Coronary artery (tissue), 2 donors: ENCODE results near the gene FNDC5.

ENCODE experiments used
- DNase-seq: peaks from one replicate; pipeline ENCODE4 v3.0.0-alpha.2; 2017; ENCODE audit warnings: low spot score
- H3K27ac ChIP-seq, 2 donors: fragments of 200-600 bp; sonication (generic); one replicate each; pipeline ENCODE4 v1.5.1; 2016 to 2019
- H3K4me3 ChIP-seq: fragments of 200-600 bp; sonication (generic); 2 replicates; pipeline ENCODE4 v1.5.1; 2016; ENCODE audit warnings: mild to moderate bottlenecking, moderate library complexity
- TF ChIP-seq, protein P1 (sequence below): fragments of 200-600 bp; sonication (generic); IDR thresholded peaks from one replicate; pipeline ENCODE4 v1.5.1; 2019; ENCODE audit warnings: antibody characterized with exemption

FNDC5 gene

DNA sequence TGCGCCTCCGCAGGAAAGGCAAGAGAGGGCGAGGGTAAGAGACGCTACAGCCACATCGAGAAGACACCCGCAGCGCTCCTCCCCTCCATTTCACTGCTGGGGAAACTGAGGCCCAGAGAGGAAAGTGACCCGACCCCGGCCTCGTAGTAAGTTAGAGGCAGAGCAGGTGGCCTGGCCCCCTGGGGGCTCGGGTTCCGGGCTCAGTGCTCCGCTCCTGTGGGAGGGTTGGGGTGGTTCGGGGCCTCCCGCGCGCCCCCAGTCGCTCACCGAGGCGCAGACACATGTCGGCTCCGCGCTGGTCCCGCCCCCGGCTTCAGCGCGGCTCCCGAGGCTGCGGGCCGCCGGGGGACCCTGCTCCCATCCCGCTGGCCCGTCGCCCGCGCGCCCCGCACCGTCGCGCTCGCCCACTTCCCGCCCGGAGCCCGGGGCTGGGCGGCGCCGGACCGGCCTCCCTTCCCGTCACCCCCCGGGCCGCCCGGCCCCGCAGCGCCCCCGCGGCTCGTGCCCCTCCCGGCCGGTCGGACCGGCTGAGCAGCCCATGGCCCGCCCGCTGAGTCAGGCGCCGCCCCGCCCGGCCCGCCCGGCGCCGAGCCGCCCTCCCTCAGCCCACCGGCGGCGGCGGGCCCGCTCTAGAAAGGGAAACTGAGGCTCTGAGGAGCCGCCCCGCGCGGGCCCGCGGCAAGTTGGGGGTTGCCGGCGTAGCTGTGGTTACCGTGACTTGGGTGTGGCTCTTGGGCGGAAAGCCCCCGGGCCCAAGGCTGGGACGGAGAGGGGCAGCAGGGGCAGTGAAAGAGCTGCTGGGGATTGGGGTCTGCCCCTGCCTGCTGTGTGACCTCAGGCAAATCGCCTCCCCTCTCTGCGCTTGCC is 30.5 kb upstream of the FNDC5 start, which contains the start of gene TMEM54:
TSS of gene TMEM54 (minus strand) at position 434 of the 867 bp plus-strand sequence. CDS start at position 283, 151 bp downstream.
- no peak for DNase-seq
- no peak within 1 kb of the TSS for H3K27ac ChIP-seq
- TF ChIP-seq, protein P1, sequence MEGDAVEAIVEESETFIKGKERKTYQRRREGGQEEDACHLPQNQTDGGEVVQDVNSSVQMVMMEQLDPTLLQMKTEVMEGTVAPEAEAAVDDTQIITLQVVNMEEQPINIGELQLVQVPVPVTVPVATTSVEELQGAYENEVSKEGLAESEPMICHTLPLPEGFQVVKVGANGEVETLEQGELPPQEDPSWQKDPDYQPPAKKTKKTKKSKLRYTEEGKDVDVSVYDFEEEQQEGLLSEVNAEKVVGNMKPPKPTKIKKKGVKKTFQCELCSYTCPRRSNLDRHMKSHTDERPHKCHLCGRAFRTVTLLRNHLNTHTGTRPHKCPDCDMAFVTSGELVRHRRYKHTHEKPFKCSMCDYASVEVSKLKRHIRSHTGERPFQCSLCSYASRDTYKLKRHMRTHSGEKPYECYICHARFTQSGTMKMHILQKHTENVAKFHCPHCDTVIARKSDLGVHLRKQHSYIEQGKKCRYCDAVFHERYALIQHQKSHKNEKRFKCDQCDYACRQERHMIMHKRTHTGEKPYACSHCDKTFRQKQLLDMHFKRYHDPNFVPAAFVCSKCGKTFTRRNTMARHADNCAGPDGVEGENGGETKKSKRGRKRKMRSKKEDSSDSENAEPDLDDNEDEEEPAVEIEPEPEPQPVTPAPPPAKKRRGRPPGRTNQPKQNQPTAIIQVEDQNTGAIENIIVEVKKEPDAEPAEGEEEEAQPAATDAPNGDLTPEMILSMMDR = no peak
- H3K4me3 ChIP-seq = peak within 1 kb of the TSS; percentile 78

DNA sequence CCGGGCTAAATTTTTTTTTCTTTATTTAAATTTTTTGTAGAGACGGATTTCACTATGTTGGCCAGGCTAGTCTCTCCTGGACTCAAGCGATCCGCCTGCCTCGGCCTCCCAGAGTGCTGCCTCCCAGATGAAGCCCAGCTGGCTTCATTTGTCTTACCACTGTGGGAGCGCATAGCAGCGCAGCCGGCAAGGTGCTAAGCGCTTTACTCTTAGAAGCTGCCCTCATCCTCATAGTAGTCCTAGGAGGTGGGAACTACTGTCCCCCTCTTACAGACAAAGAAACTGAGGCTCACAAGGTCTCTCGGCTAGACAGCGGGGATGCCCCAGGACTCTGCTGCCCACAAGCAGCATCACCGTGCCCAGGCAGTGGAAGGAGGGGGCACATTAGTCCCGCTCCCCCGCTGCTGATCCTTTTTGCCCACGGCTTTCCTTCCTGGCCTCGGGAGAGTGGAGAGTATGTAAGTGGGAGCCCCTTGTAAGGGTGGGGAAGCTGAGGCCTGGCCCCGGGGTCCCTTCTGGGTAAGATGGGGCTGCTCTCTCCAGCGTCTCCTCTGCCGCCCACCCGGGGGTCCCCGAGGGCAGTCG is 29.8 kb upstream of the FNDC5 start:
- Histone ChIP-seq H3K27ac (no peak overlapping the region), H3K4me3 (peak overlapping the region; percentile 78)
- TF ChIP-seq, protein P1 = no peak
- no peak for DNase-seq

DNA sequence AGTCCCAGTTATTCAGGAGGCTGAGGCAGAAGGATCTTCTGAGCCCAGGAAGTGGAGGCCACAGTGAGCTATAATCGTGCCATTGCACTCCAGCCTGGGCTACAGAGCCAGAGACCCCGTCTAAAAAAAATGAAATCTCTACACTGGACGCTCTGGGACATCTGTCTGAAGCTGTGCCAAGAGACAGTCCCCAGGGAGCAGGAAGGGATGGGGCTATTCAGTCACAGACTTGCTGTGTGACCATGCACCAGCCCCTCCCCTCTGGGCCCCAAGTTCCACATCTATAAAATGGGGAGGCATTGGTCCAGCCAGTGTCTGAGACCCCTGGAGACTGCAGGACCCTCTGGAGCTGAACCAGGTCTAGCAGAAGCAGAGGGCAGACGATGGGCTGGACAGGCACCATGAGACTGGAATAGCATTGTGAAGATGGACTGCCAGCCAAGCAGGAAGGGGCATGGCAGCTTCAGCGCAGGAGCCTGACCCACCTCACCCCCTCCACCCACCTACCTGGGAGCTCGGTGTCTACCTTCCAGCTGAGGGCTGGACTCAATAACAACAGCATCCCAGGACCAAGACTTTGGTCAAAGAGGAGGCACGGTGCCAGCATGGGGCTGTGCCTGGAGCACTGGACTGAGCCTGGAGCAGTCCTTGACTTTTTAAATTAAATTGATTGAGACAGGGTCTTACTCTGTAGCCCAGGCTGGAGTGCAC is 29.0 kb upstream of the FNDC5 start:
- Histone ChIP-seq H3K4me3 (no peak overlapping the region), H3K27ac (no peak overlapping the region)
- no peak for DNase-seq
- TF ChIP-seq, protein P1 = no peak

DNA sequence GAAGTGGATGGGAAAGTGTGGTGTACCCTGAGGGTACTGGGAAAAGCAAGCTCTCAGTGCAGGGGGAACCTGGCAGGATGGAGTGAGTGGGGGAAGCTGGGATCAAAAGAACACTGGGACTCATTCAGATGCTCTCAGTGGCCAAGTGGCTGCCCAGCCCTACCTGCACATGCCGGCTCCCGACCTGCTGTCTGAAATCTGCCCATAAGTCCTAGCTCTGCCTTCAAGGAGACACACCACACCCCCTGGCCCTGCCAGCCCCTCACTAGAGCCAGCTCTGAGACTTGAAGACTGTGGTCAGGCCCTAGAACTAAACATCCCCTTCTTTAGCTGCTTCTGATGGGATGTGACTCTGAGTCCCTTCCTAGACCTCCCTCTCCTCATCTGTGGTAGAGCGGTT is 28.2 kb upstream of the FNDC5 start:
- Histone ChIP-seq H3K4me3 (no peak overlapping the region), H3K27ac (no peak overlapping the region)
- TF ChIP-seq, protein P1 = no peak
- DNase-seq = no peak

DNA sequence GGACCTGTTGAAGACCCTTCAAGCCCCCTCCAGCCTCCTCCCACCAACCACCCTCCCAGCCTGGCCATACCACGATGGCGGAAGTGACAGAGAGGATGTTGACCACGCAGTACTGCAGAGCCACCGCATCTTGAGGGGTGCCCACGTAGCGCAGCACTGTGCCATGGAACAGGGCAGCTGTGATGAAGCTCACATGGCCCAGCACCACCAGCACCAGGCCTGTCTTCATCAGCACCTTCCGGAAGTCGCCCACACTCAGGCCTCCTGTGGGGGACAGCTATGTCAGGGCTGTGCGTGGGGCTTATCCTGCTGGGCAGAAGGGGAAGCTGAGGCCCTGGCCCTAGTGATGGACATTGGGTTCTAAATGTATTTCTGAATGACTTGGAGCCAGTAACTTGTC is 27.3 kb upstream of the FNDC5 start:
- DNase-seq = no peak
- TF ChIP-seq, protein P1 = no peak
- Histone ChIP-seq H3K27ac (no peak overlapping the region), H3K4me3 (no peak overlapping the region)

DNA sequence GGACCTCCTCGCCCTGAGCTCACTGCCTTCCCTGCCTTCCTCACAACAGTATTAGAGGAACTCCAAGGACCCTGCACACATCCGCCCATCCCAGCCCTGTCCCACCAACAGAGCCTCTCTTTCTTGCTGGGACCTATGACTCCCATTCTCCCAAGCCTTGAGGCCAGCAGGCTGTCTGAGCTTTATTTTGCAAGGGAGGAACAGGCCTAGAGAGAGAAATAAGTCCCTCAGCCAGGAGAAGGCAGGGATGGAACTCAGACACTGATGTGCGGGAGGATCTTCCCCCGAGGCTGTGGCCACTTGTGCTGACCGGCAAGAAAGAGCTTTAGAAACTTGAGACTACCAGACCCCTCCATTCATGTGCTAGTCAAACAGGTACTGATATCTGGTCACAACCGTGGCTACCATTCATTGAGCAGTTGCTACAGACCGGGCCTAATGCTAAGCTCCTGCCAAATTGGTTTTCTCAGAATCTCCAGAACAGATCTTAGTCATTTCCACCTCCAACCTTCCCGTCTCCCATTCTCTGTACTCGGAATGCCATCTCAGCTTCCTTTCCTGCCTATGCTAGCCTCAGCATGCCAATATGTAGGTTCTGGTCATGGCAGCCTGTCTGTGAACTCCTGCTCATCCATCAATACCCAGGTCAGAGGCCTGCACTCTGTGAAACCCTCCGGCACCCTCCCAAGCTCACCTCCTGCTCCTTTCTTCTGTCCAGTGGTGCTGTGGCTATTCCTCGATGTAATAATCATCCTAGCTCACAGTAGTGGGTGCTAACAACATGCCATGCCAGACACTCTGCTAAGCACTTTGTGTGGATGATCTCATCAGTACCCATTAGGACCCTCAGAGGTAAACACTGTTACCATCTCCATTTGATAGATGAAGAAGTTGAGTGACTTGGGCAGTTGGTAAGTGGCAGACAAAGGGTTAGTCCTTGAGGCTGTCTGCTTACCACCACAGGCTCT is 26.7 kb upstream of the FNDC5 start:
- Histone ChIP-seq H3K27ac (no peak overlapping the region), H3K4me3 (no peak overlapping the region)
- DNase-seq = no peak
- TF ChIP-seq, protein P1 = no peak
